ENCODE results near the gene PGM2L1. TPM values are rescaled to one million over a fixed set of nuclear protein-coding genes. Genes with fewer than 3 reads are reported as not detected.
A peak's percentile ranks its signal among the peaks of the same experiment; 100 is the strongest.
"Not testable (repeated sequence)": the region's sequence is repeated elsewhere in the genome, so short reads cannot be mapped to it uniquely, and the experiment has no call there.

Gene PGM2L1
- total RNA-seq, 3 donors from 2014 or later = 8.3 to 12.2 (median 12.0) TPM

GRCh38 chr11:74338963-74339362, 59.3 kb downstream of the PGM2L1 start:
- ATAC-seq (peak; percentile 91), DNase-seq (peak in 1 of 3 donors; percentile 85)
- Histone ChIP-seq H3K4me3 (no peak overlapping the region), H3K4me1 (ENCODE audit: low read depth) (peaks cover 5% of the 10 kb centered on the region), H3K36me3 (ENCODE audit: low read depth) (no peaks in the 10 kb centered on the region), H3K9me3 (no peaks in the 10 kb centered on the region)
- TF ChIP-seq CTCF (IDR thresholded peaks at IDR 0.05) = no peak
- intact Hi-C loops (cut with DNase I, micrococcal nuclease) = no loop called here

GRCh38 chr11:74333193-74333592, 65.0 kb downstream of the PGM2L1 start:
- Histone ChIP-seq H3K36me3 (ENCODE audit: low read depth) (no peaks in the 10 kb centered on the region), H3K4me3 (no peak overlapping the region), H3K9me3 (no peaks in the 10 kb centered on the region), H3K4me1 (ENCODE audit: low read depth) (peaks cover under 1% of the 10 kb centered on the region)
- ATAC-seq (no peak), DNase-seq (no peak)
- intact Hi-C loops (cut with DNase I, micrococcal nuclease) = no loop called here
- TF ChIP-seq CTCF (IDR thresholded peaks at IDR 0.05) = no peak

GRCh38 chr11:74332291-74332690, 65.9 kb downstream of the PGM2L1 start:
- no peak overlapping the region for H3K4me3 ChIP-seq
- H3K36me3 ChIP-seq (ENCODE audit: low read depth) = no peaks in the 10 kb centered on the region
- intact Hi-C loops (cut with DNase I, micrococcal nuclease) = no loop called here
- no peaks in the 10 kb centered on the region for H3K4me1 ChIP-seq (ENCODE audit: low read depth)
- ATAC-seq (no peak), DNase-seq (no peak)
- no peak for TF ChIP-seq CTCF (IDR thresholded peaks at IDR 0.05)
- no peaks in the 10 kb centered on the region for H3K9me3 ChIP-seq

- H3K4me1 ChIP-seq (ENCODE audit: low read depth); H3K4me3 ChIP-seq; H3K9me3 ChIP-seq; intact Hi-C loops (cut with DNase I, micrococcal nuclease); DNase-seq; H3K36me3 ChIP-seq (ENCODE audit: low read depth); ATAC-seq: not testable (repeated sequence)
These were observed 67.2 kb downstream of the PGM2L1 start for GRCh38 chr11:74331000-74331399.

- intact Hi-C loops (cut with DNase I, micrococcal nuclease) = no loop called here
- no peak for DNase-seq
- ATAC-seq = no peak
- Histone ChIP-seq H3K36me3 (ENCODE audit: low read depth) (no peaks in the 10 kb centered on the region), H3K9me3 (no peaks in the 10 kb centered on the region), H3K4me3 (no peak overlapping the region), H3K4me1 (ENCODE audit: low read depth) (no peaks in the 10 kb centered on the region)
- no peak for TF ChIP-seq CTCF (IDR thresholded peaks at IDR 0.05)
These were observed 68.0 kb downstream of the PGM2L1 start for GRCh38 chr11:74330075-74330858.

- intact Hi-C loops (cut with DNase I, micrococcal nuclease) = loop anchor here in 1 of 2 donors (10.0 kb wide), 1 partner anchor 72 kb away; no protein-coding TSS in a partner anchor
- no peak for ATAC-seq
- H3K9me3 ChIP-seq = no peaks in the 10 kb centered on the region
- no peaks in the 10 kb centered on the region for H3K4me1 ChIP-seq (ENCODE audit: low read depth)
- DNase-seq = no peak
- no peak overlapping the region for H3K4me3 ChIP-seq
- H3K36me3 ChIP-seq (ENCODE audit: low read depth) = no peaks in the 10 kb centered on the region
- no peak for TF ChIP-seq CTCF (IDR thresholded peaks at IDR 0.05)
These were observed 71.2 kb downstream of the PGM2L1 start for GRCh38 chr11:74327076-74327475.

All from mucosa of descending colon (tissue), 3 donors.